H9 (cell line): ENCODE measurements around the gene ALDH1L1. TPM values are rescaled to one million over a fixed set of nuclear protein-coding genes. Genes with fewer than 3 reads are reported as not detected.

ENCODE experiments used
- DNase-seq: peaks from one replicate; pipeline ENCODE4 v3.0.0-alpha.2; 2017
- H2AFZ ChIP-seq: one replicate; pipeline ENCODE4 v1.6.1; 2013; ENCODE audit warnings: mild to moderate bottlenecking, low read length, control low read depth, moderate library complexity
- H2AK5ac ChIP-seq: 2 replicates; pipeline ENCODE4 v1.6.1; 2013; ENCODE audit warnings: low read length, control low read depth, mixed read lengths; ENCODE audit not compliant: insufficient read length
- H2BK120ac ChIP-seq: one replicate; pipeline ENCODE4 v1.6.1; 2013; ENCODE audit warnings: low read depth, mild to moderate bottlenecking, low read length, control low read depth, inconsistent platforms; ENCODE audit not compliant: poor library complexity, severe bottlenecking
- H2BK12ac ChIP-seq: 2 replicates; pipeline ENCODE4 v1.6.1; 2013; ENCODE audit warnings: low read length, control low read depth, mixed read lengths, low read depth; ENCODE audit not compliant: insufficient read length
- H2BK15ac ChIP-seq: 2 replicates; pipeline ENCODE4 v1.6.1; 2013; ENCODE audit warnings: low read depth, low read length, control low read depth
- H2BK20ac ChIP-seq: one replicate; pipeline ENCODE4 v1.6.1; 2013; ENCODE audit warnings: low read depth, mild to moderate bottlenecking, low read length, control low read depth, inconsistent platforms; ENCODE audit not compliant: poor library complexity, severe bottlenecking
- H2BK5ac ChIP-seq: 2 replicates; pipeline ENCODE4 v1.6.1; 2013; ENCODE audit warnings: low read length, control low read depth, mixed read lengths; ENCODE audit not compliant: insufficient read length
- H3K14ac ChIP-seq: 2 replicates; pipeline ENCODE4 v1.6.1; 2013; ENCODE audit warnings: low read length, control low read depth; ENCODE audit not compliant: insufficient read depth
- H3K18ac ChIP-seq: 2 replicates; pipeline ENCODE4 v1.6.1; 2013; ENCODE audit warnings: low read depth, mild to moderate bottlenecking, mixed read lengths, low read length, control low read depth; ENCODE audit not compliant: insufficient read length
- H3K23ac ChIP-seq: 2 replicates; pipeline ENCODE4 v1.6.1; 2013; ENCODE audit warnings: low read length, control low read depth, mixed read lengths, low read depth; ENCODE audit not compliant: insufficient read length
- H3K23me2 ChIP-seq: 2 replicates; pipeline ENCODE4 v1.6.1; 2013; ENCODE audit warnings: low read depth, mild to moderate bottlenecking, mixed read lengths, low read length, control low read depth; ENCODE audit not compliant: insufficient read length, poor library complexity, severe bottlenecking
- H3K27ac ChIP-seq: 2 replicates; pipeline ENCODE4 v1.5.1; 2013; ENCODE audit warnings: low read length, control low read depth, mixed read lengths, low read depth; ENCODE audit not compliant: insufficient read length
- H3K27me3 ChIP-seq: 2 replicates; pipeline ENCODE4 v1.6.1; 2013; ENCODE audit warnings: low read length, control low read depth, inconsistent platforms; ENCODE audit not compliant: insufficient read depth
- H3K4ac ChIP-seq: 2 replicates; pipeline ENCODE4 v1.6.1; 2013; ENCODE audit warnings: low read depth, mild to moderate bottlenecking, control low read depth, inconsistent platforms, low read length, moderate library complexity
- H3K4me1 ChIP-seq: 2 replicates; pipeline ENCODE4 v1.6.1; 2013; ENCODE audit warnings: low read length, control low read depth, inconsistent platforms; ENCODE audit not compliant: insufficient read depth
- H3K4me2 ChIP-seq: 2 replicates; pipeline ENCODE4 v1.6.1; 2013; ENCODE audit warnings: low read length, control low read depth, mixed read lengths; ENCODE audit not compliant: insufficient read length, insufficient read depth
- H3K56ac ChIP-seq: 2 replicates; pipeline ENCODE4 v1.6.1; 2013; ENCODE audit warnings: low read depth, mild to moderate bottlenecking, mixed read lengths, low read length, control low read depth; ENCODE audit not compliant: insufficient read length
- H3K79me1 ChIP-seq: 2 replicates; pipeline ENCODE4 v1.6.1; 2013; ENCODE audit warnings: low read depth, mild to moderate bottlenecking, moderate library complexity, low read length, control low read depth, inconsistent platforms; ENCODE audit not compliant: insufficient read depth, poor library complexity, severe bottlenecking
- H3K79me2 ChIP-seq: 2 replicates; pipeline ENCODE4 v1.6.1; 2013; ENCODE audit warnings: low read length, control low read depth, inconsistent platforms; ENCODE audit not compliant: insufficient read depth
- H3K9ac ChIP-seq: 2 replicates; pipeline ENCODE4 v1.6.1; 2013; ENCODE audit warnings: low read length, control low read depth, mixed read lengths; ENCODE audit not compliant: insufficient read length; ENCODE audit errors: extremely low read depth
- H3K9me3 ChIP-seq: one replicate; pipeline ENCODE4 v1.6.1; 2013; ENCODE audit warnings: low read depth, low read length, inconsistent platforms; ENCODE audit not compliant: control insufficient read depth
- H3T11ph ChIP-seq: one replicate; pipeline ENCODE4 v1.6.1; 2013; ENCODE audit warnings: mild to moderate bottlenecking, low read length, control low read depth, inconsistent platforms
- H4K20me1 ChIP-seq: one replicate; pipeline ENCODE4 v1.6.1; 2013; ENCODE audit not compliant: control insufficient read depth, insufficient read length, insufficient read depth
- H4K5ac ChIP-seq: 2 replicates; pipeline ENCODE4 v1.6.1; 2013; ENCODE audit warnings: low read depth, mild to moderate bottlenecking, mixed read lengths, low read length, control low read depth; ENCODE audit not compliant: insufficient read length
- H4K8ac ChIP-seq: replicated peaks from 2 replicates; pipeline ENCODE4 v1.6.1; 2013; ENCODE audit warnings: low read length, control low read depth, mixed read lengths, low read depth; ENCODE audit not compliant: insufficient read length
- H4K91ac ChIP-seq: 2 replicates; pipeline ENCODE4 v1.6.1; 2013; ENCODE audit warnings: low read depth, mild to moderate bottlenecking, moderate library complexity, mixed read lengths, low read length, control low read depth; ENCODE audit not compliant: insufficient read length
- H3K27ac Mint-ChIP-seq, 3 experiments: 2 replicates in 2 of 3; 3 replicates in 1 of 3; pipeline ENCODE4 v1.8.0; 2020 to 2021; ENCODE audit warnings: mixed read lengths in 3 of 3, mild to moderate bottlenecking in 1 of 3, moderate library complexity in 1 of 3
- H3K27me3 Mint-ChIP-seq: 2 replicates; pipeline ENCODE4 v1.8.0; 2021; ENCODE audit warnings: low read depth, mild to moderate bottlenecking, moderate library complexity, mixed read lengths
- H3K36me3 Mint-ChIP-seq, 3 experiments: 2 replicates in 2 of 3; 3 replicates in 1 of 3; pipeline ENCODE4 v1.8.0; 2020 to 2021; ENCODE audit warnings: low read depth in 3 of 3, mixed read lengths in 3 of 3; ENCODE audit not compliant: insufficient read depth in 1 of 3
- H3K4me1 Mint-ChIP-seq, 2 experiments: 2 replicates each; pipeline ENCODE4 v1.8.0; 2020; ENCODE audit warnings: mixed read lengths in 2 of 2
- H3K4me3 Mint-ChIP-seq, 2 experiments: 2 replicates in 1 of 2; 3 replicates in 1 of 2; pipeline ENCODE4 v1.8.0; 2020 to 2021; ENCODE audit warnings: mild to moderate bottlenecking in 2 of 2, mixed read lengths in 2 of 2, moderate library complexity in 1 of 2
- H3K9me3 Mint-ChIP-seq, 2 experiments: 2 replicates in 1 of 2; 3 replicates in 1 of 2; pipeline ENCODE4 v1.8.0; 2020; ENCODE audit warnings: mild to moderate bottlenecking in 2 of 2, mixed read lengths in 2 of 2, moderate library complexity in 1 of 2
- CTCF ChIP-seq: fragments of 200-600 bp; sonication (generic); conservative IDR thresholded peaks from 3 replicates; pipeline ENCODE4 v1.8.0; 2021; ENCODE audit warnings: antibody characterized with exemption, mild to moderate bottlenecking
- WGBS: extraction: QIAGEN DNeasy Blood & Tissue Kit; methylation state at CpG from one replicate; pipeline ENCODE4 v1.1.7; 2013; ENCODE audit warnings: missing lambda C conversion rate, low lambda C conversion rate, mixed read lengths; ENCODE audit not compliant: insufficient read length; ENCODE audit errors: extremely low coverage; 5-methylcytosine and 5-hydroxymethylcytosine counted together
- total RNA-seq: library from RNA; stranded (reverse); gene quantifications from 2 replicates; pipeline ENCODE4 v1.2.1, GENCODE V29; 2021

The ALDH1L1 gene
- total RNA-seq, 1 experiment from 2014 or later, result 0.90 TPM

DNA sequence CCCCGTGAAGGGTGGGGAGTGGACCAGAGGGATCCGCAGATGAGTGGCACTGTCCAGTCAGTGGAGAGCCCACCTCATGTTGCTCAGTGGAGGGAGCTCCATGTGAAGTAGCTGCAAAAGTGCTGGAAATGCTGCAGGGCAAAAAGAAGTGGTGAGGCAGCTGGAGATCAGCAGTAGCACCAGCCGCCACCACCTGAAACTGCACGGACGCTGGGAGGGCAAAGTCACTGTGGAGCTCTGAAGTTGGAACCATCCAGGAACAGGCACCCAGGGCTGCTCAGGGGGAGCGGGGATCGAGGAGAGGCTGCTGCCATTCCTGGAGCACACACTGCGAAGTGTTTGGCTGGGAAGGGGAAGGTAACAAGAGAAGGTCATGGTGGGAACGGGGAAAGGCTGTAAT, 6.4 kb upstream of the ALDH1L1 start:
- Mint-ChIP-seq H3K9me3 (peaks cover 0 to 6% of the 10 kb centered on the region in 2 experiments; a peak in 4 of 5 replicates), H3K4me3 (no peak overlapping the region), H3K27me3 (peaks cover 50% of the 10 kb centered on the region), H3K27ac (no peak overlapping the region; a peak in 1 of 7 replicates), H3K4me1 (peaks cover 4 to 5% of the 10 kb centered on the region in 2 experiments), H3K36me3 (peaks cover 0 to 3% (median 0%) of the 10 kb centered on the region in 3 experiments; a peak in 1 of 7 replicates)
- no peak overlapping the region for H3K4me2 ChIP-seq
- no peak overlapping the region for H2AK5ac ChIP-seq
- WGBS, result no CpG with 5 or more reads among the region's 9 CpGs
- no peak overlapping the region for H3K4ac ChIP-seq
- H3K14ac ChIP-seq, result no peak overlapping the region; the same call in 1 of the 2 replicates
- no peak overlapping the region for H3K18ac ChIP-seq
- TF ChIP-seq CTCF, result no peak
- peaks cover 1% of the 10 kb centered on the region; the same call in 1 of the 2 replicates for H3K27me3 ChIP-seq
- H3K79me2 ChIP-seq, result no peaks in the 10 kb centered on the region
- no peaks in the 10 kb centered on the region for H3K4me1 ChIP-seq
- H3K79me1 ChIP-seq, result no peaks in the 10 kb centered on the region
- H3T11ph ChIP-seq, result no peak overlapping the region
- no peak overlapping the region for H3K27ac ChIP-seq
- H3K9ac ChIP-seq, result no peak overlapping the region
- H4K91ac ChIP-seq, result no peak overlapping the region
- no peaks in the 10 kb centered on the region for H3K9me3 ChIP-seq
- H3K23me2 ChIP-seq, result no peaks in the 10 kb centered on the region
- H2AFZ ChIP-seq, result no peak overlapping the region
- H2BK5ac ChIP-seq, result no peak overlapping the region
- H4K8ac ChIP-seq, result no peak overlapping the region
- H2BK15ac ChIP-seq, result no peak overlapping the region
- DNase-seq, result no peak
- no peak overlapping the region for H2BK12ac ChIP-seq
- no peak overlapping the region for H4K5ac ChIP-seq
- no peak overlapping the region for H2BK20ac ChIP-seq
- H4K20me1 ChIP-seq, result no peaks in the 10 kb centered on the region
- no peak overlapping the region for H3K56ac ChIP-seq
- no peak overlapping the region for H2BK120ac ChIP-seq
- H3K23ac ChIP-seq, result no peak overlapping the region
